Erythroblast (primary cell): ENCODE data around the gene WASHC4.

ENCODE experiments used
- DNase-seq, 2 experiments: peaks; one replicate each; lab custom pipeline; 2025; lab: John Stamatoyannopoulos, UW
- GATA1 ChIP-seq: IDR thresholded peaks from 2 replicates; pipeline ENCODE4 v1.6.1; 2011; ENCODE audit warnings: low read depth, mild to moderate bottlenecking, control low read depth, low read length, moderate library complexity
- POLR2A ChIP-seq: IDR thresholded peaks from 2 replicates; pipeline ENCODE4 v1.6.1; 2011; ENCODE audit warnings: mild to moderate bottlenecking, low read length

WASHC4 gene

GRCh38 chr12:105107494-105108371 lies at the start of gene WASHC4:
Gene WASHC4 (plus strand): TSS chr12:105107731. CDS start chr12:105107801, 70 bp downstream.
- DNase-seq, result peak; percentile 94 to 96
- no peak for TF ChIP-seq GATA1
- peak; percentile 98 for TF ChIP-seq POLR2A

DNA sequence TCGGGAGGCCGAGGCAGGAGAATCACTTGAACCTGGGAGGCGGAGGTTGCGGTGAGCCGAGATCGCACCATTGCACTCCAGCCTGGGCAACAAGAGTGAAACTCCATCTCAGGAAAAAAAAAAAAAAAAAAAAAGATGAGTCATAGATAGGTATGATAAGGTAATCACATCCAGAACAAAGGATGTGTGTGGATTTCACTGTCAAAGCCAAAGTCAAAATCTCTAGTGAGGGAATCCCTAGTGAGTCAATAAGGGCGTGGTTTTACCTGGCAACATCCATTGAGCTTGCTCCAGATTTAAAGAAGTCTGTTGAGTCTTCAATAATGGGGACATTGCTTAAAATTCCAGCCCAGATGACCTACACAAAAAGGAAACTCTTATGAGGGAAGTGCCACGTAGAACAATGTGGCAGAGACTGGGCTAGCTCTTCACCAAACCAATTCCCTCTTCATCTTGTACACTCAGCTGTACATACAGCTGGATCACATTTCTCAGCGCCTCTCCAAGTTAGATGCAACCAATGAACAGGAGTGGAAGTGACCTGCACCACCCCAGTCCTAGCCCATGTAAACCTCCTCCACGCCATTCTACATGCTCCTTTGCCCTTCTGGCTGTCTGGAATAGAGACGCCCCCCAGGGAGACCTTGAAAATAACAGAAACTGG lies 46.7 kb upstream of the WASHC4 start:
- TF ChIP-seq GATA1 (no peak), POLR2A (no peak)
- no peak for DNase-seq

DNA sequence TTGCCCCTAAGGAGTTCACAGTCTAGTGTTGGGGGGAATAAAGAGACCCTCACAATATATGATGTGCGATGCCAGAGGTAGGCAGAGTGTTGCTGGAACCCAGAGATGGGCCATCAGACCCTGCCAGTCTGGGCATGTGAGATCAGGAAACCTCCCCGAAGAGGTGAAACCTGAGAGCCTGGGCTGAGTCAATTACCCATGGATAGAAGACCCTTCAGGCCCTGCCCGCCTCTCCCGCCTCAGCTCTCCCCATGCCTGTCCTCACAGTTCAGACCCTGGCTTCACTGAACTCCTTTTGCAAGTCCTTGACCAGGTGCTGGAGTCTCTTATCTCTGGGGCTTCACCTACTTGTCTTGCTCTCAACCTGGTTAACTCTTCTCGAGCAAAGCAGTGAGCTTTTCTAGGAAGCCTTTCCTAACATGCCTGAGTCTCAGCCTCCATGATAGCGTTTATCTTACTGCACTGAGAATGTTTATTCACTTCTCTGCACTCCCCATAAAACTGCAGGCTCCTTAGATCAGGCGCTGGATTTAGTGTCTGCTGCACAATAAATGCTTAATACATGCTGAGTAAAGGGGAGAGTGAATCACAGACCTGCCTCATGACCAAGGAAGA lies 42.9 kb upstream of the WASHC4 start:
- TF ChIP-seq GATA1, result no peak
- no peak for DNase-seq

DNA sequence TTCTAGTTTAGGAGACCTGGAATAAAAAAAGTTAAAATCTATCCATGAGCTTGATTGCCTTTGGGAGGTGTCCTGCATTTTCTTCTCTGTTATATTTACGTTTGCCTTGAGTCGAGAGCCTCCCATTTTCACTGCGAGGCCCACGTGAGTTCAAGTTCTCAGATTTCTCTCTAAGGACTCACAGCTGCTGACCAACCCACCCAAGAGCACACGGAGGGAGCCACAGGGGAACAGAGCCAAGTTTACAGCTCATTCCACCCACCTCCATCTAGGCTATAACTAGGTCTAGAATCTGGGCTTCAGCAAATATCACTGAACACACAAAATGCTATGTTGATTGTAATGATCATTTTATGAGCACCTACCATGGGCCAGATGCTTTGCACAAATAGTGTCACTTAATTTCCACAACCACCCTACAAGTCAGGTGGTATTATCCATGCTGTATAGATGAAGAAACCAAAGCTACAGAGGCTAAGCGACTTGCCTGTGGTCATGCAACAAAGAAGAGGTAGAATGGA lies 40.0 kb upstream of the WASHC4 start:
- no peak for TF ChIP-seq POLR2A
- no peak for TF ChIP-seq GATA1
- no peak for DNase-seq

DNA sequence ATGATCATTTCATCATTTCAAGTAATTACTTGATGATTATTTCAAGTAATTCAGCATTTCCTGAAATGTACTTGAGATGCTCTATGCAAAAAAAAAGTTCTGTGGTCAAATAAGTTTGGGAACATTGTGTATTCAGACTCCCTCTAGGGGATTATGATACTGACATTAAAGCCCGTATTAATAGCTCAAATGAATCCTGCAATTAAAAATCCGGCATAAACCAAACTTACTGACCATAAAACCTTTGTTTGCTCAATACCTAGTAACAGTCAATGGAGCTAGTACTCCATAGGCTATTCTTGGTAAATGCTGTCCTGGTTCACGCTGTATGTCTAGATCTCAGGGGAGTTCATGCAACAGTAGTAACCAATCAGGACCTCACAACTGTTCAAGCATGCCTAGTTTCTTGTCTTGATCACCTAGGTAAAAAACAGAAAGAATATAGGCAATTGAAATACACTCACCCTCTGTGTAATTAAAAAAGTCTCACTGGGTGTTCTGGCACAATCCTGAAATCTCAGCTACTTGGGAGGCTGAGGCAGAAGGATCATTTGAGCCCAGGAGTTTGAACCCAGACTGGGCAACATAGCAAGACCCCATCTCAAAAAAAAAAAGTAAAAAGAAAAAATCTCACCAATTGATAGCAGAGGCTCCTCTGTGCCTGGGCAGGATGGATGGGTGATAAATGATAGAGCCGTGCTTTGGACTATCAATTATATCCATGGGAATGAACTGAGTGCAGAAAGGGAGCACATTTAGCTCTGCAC lies 37.4 kb upstream of the WASHC4 start:
- DNase-seq, result no peak
- TF ChIP-seq GATA1 (no peak), POLR2A (no peak)

GRCh38 chr12:105071981-105072380 lies 35.5 kb upstream of the WASHC4 start:
- DNase-seq, result no peak
- TF ChIP-seq GATA1 (no peak), POLR2A (no peak)

DNA sequence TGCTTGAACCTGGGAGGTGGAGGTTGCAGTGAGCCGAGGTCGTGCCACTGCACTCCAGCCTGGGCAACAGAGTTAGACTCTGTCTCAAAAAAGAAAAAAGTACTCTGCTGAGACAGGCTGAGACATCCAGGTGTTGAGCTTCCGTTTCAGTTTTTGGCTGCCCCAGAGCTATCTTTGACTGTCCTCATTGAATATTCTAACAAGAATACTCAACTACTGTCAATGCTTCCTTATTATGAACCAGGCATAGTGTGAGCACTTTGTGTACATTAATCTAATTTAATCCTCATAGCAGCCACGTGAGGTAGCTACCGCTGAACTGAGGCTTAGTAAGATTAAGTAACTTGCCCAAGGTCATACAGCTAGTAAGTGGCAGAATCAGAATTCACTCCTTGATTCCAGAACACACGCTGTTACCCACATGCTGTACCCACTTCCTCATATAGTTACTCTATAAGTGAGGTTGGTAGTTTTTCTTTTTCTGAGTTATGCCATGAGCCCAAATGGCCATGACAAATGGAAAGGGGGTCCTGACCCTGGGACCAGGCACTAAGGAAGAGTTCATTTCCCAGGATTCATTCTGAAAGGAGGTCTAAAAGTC lies 34.5 kb upstream of the WASHC4 start:
- TF ChIP-seq POLR2A (no peak), GATA1 (no peak)

DNA sequence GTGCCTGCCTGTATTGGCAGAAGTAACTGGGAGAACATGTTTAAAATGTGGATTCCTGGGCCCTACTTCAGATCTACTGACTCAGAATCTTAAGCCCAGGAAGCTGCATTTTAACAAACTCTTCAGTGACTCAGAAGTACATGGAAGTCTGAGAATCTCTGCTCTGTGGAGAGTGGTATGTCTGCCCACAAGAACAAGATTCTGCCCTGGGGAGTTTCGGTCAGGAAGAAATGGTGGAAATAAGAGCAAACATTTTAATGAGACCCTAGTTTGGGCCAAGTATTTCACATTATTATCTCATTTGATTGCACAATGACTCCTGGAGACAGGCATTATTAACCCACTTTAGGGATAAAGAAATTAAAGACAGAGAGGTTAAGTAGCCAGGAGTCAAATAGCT lies 31.4 kb upstream of the WASHC4 start:
- DNase-seq, result no peak
- TF ChIP-seq POLR2A (no peak), GATA1 (no peak)

More for the DNA sequence above, 34.5 kb upstream of the WASHC4 start:
- no peak for DNase-seq

- no peak for DNase-seq
- TF ChIP-seq POLR2A (no peak), GATA1 (no peak)
Observed at GRCh38 chr12:105076913-105077312, 30.6 kb upstream of the WASHC4 start.

DNA sequence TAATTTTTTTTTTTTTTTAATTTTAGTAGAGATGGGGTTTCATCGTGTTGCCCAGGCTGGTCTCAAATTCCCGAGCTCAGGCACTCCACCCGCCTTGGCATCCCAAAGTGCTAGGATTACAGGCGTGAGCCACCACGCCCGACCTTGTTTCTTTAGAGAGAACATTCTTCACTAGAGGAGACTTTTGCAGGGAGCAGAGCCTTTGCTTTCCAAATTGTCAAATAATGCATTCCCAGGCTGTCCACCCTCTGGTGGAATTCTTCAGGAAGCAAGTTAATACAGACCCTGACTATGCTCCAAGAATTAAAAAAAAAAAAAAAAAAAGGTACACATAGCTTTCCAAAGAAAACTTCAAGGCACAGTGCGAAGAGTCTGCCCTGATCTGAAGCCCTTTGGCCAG lies 30.1 kb upstream of the WASHC4 start:
- TF ChIP-seq GATA1, result no peak
- DNase-seq, result no peak

DNA sequence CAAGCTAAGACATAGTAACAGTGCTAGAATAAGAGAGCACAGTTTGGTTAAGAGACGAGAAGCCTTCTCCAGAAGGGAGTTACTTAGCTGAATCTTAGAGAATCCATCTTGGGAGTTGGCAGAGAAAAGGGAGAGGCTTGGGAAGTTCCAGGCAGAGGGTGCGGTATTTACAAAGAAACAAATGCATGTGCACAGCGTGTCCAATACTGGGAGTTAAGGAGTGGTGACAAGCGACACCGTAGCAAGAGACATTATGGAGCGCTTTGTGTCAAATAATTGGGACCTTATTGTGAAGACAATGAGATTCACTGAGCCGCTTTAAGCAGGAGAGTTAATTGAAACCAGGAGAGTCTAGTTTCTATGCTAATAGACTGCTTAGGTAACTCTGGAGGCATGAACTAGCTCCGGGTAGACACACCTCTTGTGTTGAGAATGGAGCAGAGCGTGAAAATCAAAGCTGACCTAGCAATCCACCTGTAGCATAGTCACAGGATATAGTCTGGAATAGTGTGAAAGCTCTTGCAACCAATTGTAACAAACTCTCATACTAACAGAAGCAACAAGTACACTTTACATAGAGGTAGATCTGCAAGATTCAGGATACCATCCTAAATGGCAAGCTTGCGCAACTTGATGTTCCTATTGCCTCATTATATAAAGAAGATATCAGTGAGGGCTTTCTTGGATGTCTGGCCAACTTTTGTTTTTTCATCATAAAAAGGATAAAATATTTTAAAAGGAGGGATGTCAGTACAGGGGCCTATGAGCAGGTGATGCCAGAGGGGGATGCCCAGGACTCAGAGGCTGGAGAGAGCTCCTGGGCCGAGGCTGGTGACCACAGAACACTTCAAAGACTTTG lies 28.6 kb upstream of the WASHC4 start:
- no peak for DNase-seq

GRCh38 chr12:105083031-105083430 lies 24.5 kb upstream of the WASHC4 start:
- DNase-seq, result no peak
- TF ChIP-seq GATA1 (no peak), POLR2A (no peak)

More for the DNA sequence above, 28.6 kb upstream of the WASHC4 start:
- TF ChIP-seq GATA1 (no peak), POLR2A (no peak)
